T-helper 22 cell (primary cell): Measurements from ENCODE around the gene PPM1E.
"Not testable (repeated sequence)": the region's sequence is repeated elsewhere in the genome, so short reads cannot be mapped to it uniquely, and the experiment has no call there.

Experiments
- DNase-seq: peaks from one replicate; pipeline ENCODE4 v3.0.0-alpha.2; 2020; ENCODE audit warnings: low read depth

The PPM1E gene

GRCh38 chr17:58779446-58779845 lies 23.8 kb downstream of the PPM1E start:
- DNase-seq = no peak

DNA sequence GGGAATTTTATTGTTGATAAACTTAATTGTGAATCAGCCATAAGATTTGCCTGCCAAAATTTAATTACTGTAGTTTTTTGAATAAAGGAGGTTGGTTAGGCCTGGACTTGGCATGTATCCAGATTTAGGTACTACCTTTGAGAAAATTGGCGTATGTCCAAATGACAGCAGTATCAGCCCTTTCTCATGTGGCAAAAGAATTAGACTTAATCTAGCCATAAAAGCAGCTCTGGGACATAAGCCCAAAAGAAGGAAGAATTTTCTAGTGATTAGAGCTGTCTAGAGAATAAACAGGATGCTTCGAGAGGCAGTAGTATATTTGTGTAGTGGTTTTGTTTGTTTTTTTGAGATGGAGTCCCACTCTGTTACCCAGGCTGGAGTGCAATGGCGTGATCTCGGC lies 27.7 kb downstream of the PPM1E start:
- no peak for DNase-seq

GRCh38 chr17:58785097-58785496 lies 29.4 kb downstream of the PPM1E start:
- DNase-seq = no peak

- DNase-seq = no peak
Measured at GRCh38 chr17:58786586-58787295, 31.1 kb downstream of the PPM1E start.

DNA sequence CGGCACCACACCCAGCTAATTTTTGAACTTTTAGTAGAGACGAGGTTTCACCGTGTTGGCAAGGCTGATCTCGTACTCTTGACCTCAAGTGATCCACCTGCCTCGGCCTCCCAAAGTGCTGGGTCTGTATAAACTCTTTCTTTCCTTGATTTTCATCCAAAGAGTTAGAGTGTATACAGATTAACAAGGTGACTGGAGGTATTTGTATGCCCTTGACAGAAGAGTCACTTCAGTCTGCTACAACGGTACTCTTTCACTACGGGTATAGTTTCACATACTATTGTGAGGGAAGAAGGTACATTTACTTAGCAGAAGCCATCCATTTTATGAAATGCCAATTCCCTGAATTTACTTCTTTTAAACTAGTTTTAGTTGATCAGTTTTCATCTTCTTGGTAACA lies 32.5 kb downstream of the PPM1E start:
- DNase-seq = no peak

DNA sequence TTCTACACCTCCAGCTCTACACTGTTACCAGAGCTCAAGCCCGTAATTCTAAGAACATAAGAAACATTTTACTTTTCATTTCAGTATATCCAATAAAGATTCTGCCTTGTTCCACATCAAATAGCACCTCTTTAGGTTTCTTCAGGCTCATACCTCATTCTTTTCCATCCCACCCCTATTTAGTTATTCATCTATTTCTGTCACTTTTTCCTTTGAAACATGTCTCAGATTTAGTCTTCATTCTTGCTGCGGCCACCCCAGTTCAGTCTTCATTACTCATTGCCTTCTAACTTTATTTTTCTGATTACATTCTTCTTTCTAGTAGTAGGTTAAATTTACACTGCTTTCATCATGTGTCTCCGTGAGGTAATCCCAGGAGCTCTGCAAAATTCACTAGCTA lies 33.5 kb downstream of the PPM1E start:
- DNase-seq = no peak

DNA sequence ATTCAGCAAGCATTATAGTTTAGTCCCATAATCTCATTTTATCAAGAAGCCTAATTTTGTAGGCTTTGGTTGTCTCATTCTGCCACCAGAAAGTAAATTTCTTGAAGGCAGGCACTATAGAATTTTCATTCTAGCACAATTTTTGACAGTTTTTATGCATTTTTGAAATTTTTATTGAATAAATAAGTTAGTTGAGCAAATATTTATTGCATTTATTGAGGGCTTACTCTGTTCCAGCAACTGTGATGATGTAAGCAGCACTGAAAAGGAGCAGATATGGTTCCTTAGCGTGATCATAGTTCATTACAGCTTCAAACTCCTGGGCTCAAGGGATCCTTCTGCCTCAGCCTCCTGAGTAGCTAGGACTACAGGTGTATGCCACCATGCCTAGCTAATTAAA lies 34.2 kb downstream of the PPM1E start:
- DNase-seq = no peak

DNA sequence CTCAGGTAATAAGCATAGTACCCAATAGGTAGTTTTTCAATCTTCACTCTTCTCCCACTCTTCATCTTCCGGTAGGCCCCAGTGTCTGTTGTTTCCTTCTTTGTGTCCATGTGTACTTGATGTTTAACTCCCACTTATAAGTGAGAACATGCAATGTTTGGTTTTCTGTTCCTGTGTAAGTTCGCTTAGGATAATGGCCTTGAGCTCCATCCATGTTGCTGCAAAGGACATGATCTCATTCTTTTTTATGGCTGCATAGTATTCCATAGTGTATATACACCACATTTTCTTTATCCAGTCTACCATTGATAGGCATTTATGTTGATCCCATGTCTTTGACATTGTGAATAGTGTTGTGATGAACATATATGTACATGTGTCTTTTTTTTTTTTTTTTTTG lies 38.9 kb downstream of the PPM1E start:
- not testable (repeated sequence) for DNase-seq

- no peak for DNase-seq
Measured at GRCh38 chr17:58802188-58802587, 46.5 kb downstream of the PPM1E start.

DNA sequence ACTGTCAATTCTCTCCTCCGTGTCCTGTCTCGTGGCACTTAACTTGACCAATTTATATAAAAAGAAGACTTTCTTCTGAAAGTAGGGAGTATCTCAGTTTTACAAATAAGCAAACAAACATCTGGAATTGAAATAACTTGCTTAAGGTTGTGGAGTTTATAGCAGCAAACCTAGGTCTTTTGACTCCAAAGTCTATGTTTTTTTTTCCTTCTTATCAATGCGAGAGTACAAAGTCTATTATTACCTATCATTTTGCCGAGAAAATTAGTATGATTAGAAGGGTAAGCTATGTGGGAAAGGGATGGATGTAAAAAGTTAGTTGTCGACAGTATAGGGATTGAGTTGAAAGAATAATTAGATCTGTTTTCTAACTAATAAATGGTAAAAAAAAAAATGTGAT lies 50.4 kb downstream of the PPM1E start:
- DNase-seq = no peak

GRCh38 chr17:58808609-58809563 lies 53.2 kb downstream of the PPM1E start:
- no peak for DNase-seq

GRCh38 chr17:58809564-58809936 lies 53.9 kb downstream of the PPM1E start:
- DNase-seq = no peak

DNA sequence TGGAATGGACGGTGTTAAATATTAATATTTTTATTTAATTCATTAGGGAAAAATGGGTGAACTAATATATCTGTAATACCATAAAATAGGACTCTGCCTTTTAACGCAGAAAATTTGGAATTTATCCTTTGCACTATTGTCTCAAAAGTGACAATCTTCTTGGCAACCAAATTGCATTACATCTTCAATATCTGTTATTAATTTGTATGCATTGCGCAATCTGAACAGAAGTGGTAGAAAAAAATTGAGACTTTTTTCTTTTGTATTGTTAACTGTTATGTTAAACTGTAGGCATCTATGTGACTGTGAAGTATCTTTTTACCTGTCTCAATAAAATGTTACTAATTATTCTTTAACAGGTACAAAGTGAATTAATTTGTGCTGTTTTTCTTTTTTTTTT lies 55.6 kb downstream of the PPM1E start:
- no peak for DNase-seq

- DNase-seq = no peak
Measured at GRCh38 chr17:58813712-58814111, 58.1 kb downstream of the PPM1E start.

GRCh38 chr17:58818654-58819053 lies 63.0 kb downstream of the PPM1E start:
- no peak for DNase-seq

DNA sequence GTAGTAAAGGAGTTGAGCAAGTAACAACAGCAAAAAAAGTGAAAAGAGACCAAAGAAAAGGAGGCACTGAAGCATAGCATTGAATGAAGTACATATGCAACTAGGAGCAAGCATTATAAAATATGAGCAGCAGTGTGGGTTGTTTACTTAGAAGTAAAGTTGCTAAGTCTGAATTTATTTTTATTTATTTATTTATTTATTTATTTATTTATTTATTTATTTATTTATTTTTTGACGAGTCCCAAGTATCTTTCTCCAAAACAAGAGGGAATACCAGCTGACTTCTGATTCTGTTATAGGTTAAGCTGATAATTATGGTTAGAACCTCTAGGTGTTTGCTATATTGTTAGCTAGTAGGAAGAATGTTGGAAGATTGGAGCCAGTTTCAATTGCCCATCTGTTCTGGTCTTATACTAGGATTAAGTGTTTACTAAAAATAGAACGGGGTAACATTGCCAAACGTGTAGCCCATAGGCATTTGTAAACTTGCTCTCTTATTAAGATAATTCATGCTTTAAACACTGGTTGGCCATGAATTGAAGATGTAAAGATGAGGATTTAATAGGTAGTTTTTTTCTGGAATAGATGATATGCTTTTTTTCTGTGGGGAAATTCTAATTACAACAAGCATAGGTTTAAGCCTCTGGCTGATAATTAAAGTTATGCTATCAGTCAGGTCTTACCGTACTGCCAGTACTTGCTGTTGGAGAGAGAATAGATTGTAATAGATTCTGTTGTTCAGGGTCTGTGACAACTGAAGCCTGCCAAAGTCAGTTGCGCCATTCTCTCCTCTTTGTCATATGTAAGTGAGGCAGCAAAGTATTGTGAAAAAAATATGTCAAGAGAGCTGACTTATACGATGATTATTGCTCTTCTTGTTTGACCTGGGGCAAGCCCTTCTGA lies 66.7 kb downstream of the PPM1E start:
- DNase-seq = no peak

DNA sequence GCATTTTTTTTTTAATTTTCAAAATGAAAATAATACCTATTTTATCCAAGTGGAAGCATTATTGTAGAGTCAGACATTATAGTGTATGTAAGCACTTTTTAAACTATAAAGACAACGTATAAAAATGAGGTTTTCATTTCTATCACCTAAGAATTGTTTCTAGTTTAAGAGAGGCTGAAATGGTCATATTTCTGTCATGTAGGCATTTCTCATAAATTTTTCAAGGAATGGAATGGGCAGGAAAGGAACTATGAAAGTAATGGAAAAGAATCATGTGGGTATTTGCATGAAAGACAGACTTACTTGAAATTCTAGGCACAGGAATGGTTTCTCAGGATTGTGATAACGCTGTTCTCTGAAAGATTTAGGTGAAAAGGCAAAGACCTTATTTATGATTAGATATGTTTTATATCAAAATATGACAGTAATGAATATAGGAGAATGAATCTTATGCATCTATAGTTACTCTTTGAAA lies 67.4 kb downstream of the PPM1E start:
- no peak for DNase-seq

DNA sequence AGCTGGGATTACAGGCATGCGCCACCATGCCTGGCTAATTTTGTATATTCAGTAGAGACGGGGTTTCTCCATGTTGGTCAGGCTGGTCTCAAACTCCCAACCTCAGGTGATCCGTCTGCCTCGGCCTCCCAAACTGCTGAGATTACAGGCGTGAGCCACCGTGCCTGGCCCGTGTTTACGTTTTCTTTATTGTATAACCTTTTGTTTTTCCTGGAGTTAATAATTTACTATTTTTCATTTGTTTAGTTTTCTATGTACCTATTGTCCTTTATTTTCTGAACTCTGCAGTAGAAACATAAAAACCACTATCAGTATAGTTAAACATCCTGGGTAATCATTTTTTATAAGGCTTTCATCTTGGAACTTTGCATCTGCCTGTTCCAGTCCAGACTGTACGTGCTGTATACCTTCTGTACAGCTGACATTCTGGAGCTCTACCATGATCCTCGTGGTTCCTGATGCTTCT lies 73.6 kb downstream of the PPM1E start:
- no peak for DNase-seq

GRCh38 chr17:58831780-58832179 lies 76.1 kb downstream of the PPM1E start:
- no peak for DNase-seq

- DNase-seq = no peak
Measured at GRCh38 chr17:58832514-58832913, 76.9 kb downstream of the PPM1E start.

DNA sequence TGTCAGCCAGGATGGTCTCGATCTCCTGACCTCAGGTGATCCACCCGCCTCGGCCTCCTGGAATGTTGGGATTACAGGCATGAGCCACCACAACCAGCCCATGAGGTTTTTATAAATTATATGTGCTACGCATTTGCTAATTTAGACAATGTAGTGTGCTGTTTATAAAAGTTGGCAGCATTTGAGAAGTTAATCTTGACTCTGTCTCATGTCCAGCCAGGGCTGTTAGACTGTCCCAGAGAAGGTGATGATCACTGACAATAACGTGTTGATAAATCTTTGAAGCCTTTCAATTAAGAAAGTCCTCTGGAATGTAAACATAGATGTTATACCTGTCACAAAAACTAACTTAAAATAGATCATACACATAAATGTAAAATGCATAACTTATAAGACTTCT lies 82.0 kb downstream of the PPM1E start:
- no peak for DNase-seq
